HG02943 (cell line): ENCODE results near the gene BLCAP.
A peak's percentile ranks its signal among the peaks of the same experiment; 100 is the strongest.

Experiments used
- ATAC-seq: cut with Tn5 transposase; IDR thresholded peaks from one replicate; pipeline ENCODE4 v1.9.1; 2021; ENCODE audit warnings: mild to moderate bottlenecking, low read depth, moderate library complexity; ENCODE audit not compliant: unreplicated experiment

Gene BLCAP

DNA sequence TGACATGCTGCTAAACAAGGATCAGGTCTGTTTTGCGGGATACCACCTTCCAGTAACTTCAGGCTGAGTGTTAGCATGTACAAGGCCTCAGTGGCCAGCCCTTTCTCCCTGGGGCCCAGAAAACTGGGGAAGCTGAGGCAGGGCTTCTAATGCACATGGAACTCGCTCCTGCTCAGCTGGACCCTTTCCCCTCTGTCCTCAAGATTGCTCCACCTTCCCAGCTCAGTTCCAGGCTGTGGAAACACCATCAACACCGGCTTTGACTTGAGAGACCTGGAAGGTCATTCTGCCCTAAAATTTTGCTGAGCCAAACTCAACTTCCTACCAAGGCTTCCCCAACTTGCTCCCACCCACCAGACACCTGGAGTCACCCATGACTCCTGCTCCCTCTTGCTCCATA lies 4.2 kb upstream of the BLCAP start:
- ATAC-seq, result no peak

- ATAC-seq, result no peak
These were observed 3.0 kb upstream of the BLCAP start for GRCh38 chr20:37530696-37531095.

DNA sequence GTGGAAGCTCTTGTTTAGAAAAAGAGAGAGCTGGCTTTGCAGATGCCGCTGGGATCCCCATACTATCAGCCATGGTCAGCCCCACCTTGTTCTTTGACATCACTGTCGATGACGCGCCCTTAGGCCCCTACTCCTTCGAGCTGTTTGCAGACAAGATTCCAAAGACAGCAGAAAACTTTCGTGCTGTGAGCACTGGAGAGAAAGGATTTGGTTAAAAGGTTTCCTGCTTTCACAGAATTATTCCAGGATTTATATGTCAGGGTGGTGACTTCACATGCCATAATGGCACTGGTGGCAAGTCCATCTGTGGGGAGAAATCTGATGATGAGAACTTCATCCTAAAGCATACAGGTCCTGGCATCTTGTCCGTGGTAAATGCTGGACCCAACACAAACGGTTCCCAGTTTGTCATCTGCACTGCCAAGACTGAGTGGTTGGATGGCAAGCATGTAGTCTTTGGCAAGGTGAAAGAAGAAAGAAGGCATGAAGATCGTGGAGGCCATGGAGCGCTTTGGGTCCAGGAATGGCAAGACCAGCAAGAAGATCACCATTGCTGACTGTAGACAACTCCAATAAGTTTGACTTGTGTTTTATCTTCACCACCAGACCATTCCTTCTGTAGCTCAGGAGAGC lies 2.4 kb upstream of the BLCAP start:
- no peak for ATAC-seq

DNA sequence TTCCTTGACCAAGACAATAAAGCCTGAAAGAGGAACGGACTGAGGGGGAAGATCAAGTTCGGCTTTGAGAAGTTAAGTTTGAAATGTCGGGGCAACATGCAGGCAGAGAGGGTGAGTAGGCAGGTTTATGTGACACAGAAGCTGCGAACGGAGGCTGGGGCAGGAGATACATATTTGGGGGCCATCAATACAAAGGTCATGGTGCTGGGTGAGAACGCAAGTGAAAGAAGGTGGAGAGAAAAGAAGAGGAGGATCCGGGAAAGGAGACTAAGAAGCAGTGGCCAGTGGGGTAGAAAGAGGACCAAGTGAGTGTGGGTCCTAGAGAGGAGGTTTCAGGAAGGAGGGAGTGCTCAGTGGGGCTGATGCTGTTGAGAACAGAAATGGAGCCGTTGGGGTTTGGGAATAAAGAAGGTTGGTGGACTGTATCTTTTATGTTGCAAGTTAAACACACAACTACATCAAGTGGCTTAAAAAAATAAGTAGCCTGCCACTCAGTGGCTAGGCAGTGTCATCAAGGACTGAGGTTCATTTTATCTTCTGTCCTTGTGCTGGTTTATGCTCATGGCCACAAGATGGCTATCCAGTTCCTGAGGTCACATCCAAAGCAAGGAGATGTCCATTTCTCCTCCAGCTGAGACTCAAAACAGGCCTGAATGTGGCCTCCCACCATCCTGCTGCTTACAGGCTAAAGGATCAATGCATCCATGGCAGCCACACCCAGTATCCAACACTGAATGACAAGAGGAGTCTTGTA lies 1.7 kb upstream of the BLCAP start:
- no peak for ATAC-seq

GRCh38 chr20:37528446-37529213 lies 954 bp upstream of the BLCAP start:
- no peak for ATAC-seq

GRCh38 chr20:37526839-37527637 lies 638 bp downstream of the BLCAP start:
- ATAC-seq, result peak; percentile 5

- no peak for ATAC-seq
These were observed 1.3 kb downstream of the BLCAP start for GRCh38 chr20:37526238-37526838.

DNA sequence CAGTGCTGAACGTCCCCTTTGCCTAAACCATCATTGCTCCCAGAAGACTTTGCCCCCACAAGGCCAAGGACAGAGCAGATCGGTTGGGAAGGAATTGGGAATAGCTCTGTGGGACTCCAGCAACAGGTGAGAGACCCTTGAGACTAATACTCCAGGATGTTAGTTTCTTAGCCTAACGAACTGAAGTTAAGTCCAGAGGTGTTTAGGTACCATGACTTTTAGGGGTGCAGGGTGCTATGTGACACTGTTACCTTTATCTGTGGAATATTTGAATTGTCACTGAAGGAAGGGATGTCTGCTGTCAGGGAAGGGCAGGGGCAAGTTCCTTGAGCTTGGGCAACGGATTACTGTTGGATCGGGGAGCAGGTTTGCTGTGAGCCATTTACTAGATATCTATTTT lies 1.9 kb downstream of the BLCAP start:
- no peak for ATAC-seq

DNA sequence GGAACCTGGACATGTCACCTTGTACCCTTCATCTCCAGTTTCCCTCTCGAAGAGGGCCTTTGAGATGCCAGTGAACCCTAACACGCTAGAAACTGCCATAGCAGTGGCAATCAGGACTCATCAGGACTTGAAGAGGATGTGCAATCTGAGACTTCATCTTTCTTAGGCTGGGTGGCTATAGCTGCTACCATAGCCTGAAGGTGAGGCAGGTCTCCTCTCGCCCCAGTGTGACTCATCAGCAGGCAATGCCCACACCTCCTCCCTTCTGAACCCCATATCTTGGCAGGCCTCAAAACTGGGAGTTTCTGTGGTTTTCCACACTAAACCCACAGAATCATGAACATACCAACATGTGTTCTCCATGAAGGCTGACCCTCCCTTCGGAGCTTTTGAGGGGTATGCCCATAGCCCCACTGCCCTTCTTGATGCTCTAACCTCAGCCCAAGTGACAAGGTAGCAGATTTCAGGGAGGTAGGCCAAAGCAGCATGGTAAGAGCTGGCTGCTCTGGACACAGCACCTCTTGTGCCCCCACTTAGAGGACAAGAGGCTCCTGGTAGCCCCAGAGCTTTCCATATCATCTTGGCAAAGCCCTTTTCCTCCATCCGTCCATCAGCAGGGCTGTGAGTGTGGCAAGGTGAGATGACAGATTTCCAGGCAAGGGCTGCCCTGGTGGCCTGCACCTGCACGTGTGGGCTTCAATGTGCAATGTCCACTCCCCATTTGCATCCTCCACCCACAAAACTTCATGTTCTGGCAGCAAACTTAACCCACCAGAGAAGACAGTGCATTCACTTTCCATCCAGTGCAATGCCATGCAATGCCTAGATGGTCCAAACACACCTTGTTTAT lies 2.6 kb downstream of the BLCAP start:
- no peak for ATAC-seq

DNA sequence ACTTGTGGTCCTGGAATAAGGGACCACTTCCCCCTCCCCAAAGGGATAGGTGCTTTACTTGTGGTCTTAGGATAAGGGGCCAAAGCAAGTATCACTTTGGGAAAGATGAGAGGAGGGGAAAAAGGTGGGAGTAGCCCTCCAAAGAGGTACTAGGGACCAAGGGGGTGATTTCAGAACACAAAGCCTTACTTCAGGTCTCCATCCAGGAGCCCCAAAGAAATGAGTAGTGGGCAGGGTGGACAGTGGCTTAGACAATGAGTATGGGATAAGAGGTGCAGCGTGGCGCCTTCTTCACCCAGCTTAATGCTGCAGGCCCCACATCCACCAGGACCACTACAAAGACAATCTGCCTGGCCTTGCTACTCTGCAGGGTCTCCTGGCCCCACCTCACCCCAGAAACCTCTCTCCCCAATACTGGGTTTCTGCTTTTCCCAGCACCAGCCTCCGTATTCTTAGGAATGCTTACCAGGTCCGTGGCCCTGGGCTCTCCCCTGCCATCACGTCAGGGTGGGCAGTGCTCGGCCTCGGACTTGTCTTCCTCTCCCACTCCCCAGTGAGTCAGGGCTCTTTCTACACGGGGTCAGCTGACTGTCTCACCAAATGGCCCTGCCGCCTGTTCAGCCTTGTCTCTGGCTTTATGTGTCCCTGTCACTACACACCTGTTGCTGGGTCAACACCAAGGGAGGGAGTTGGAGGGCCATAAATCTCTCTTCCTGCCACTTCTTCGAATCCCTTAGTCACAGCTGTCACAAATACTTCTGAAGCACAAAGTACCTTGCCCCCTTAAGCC lies 3.6 kb downstream of the BLCAP start:
- ATAC-seq, result no peak

DNA sequence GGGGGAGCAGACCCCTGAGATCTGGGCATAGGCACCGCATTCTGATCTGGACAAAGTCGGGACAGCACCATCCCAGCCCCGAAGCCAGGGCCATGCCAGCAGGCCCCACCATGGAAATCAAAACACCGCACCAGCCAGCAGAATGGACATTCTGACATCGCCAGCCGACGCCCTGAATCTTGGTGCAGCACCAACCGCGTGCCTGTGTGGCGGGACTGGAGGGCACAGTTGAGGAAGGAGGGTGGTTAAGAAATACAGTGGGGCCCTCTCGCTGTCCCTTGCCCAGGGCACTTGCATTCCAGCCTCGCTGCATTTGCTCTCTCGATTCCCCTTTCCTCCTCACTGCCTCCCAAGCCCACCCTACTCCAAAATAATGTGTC lies 4.7 kb downstream of the BLCAP start:
- ATAC-seq, result no peak

- ATAC-seq, result no peak
These were observed 5.2 kb downstream of the BLCAP start for GRCh38 chr20:37522260-37523011.

GRCh38 chr20:37521061-37521771 lies 6.5 kb downstream of the BLCAP start, which contains the start of gene NNAT:
NNAT (plus strand) TSS chr20:37521250; CDS start chr20:37521332, 82 bp downstream.
- ATAC-seq, result no peak

GRCh38 chr20:37520419-37520955 lies 7.2 kb downstream of the BLCAP start:
- no peak for ATAC-seq

- ATAC-seq, result no peak
These were observed 7.9 kb downstream of the BLCAP start for GRCh38 chr20:37519508-37520418.
